ENCODE data around the gene TTC13. TPM values are rescaled to one million over a fixed set of nuclear protein-coding genes. Genes with fewer than 3 reads are reported as not detected.

Gene TTC13
- polyA plus RNA-seq, 1 of the 3 experiments (the other 2 are of a cell fraction): 5.5 TPM

DNA sequence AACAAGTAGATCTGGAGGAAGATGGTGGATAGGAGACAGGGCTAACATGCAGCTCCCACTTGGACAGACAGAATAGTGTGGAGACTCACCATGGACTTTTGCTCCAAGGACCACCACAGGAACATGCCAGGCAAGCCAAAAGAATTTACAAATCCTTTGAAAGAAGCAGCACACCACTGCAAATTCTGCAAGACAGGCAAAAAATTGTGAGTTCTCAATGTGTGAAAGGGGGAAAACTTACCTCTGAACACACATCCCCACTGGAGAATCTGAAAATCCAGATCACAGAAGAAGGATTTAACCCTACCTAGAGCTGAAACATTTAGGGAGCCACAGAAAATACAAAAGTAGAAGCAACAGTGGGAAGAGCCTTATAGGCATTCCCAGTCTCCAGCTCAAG is 23.2 kb upstream of the TTC13 start:
- Histone ChIP-seq H3K9me3 (peaks cover 2% of the 10 kb centered on the region; the same call in 1 of the 2 replicates), H4K20me1 (ENCODE audit: insufficient read depth) (no peaks in the 10 kb centered on the region), H3F3A (replicated peaks; ENCODE audit: insufficient read depth) (no peaks in the 10 kb centered on the region), H3K4me3 (ENCODE audit: low read depth in 2 of 2, low read length in 1 of 2) (no peak overlapping the region), H3K9me2 (no peaks in the 10 kb centered on the region; the same call in 1 of the 2 replicates), H3K36me3 (replicated peaks in 1 of 2; ENCODE audit: control insufficient read depth in 1 of 2, insufficient read depth in 2 of 2, low read length in 1 of 2) (peaks cover 30 to 45% of the 10 kb centered on the region in 2 experiments), H3K9ac (no peak overlapping the region), H2AFZ (ENCODE audit: low read depth) (no peak overlapping the region), H3K4me2 (no peak overlapping the region), H3K79me2 (ENCODE audit: insufficient read depth) (no peaks in the 10 kb centered on the region), H3K27me3 (ENCODE audit: insufficient read depth) (no peaks in the 10 kb centered on the region), H3K4me1 (ENCODE audit: control insufficient read depth in 1 of 2, insufficient read depth in 2 of 2, low read depth in 1 of 2, low read length in 1 of 2) (no peaks in the 10 kb centered on the region), H3K27ac (ENCODE audit: low read depth in 2 of 2, low read length in 1 of 2) (no peak overlapping the region)
- ChIA-PET POLR2A (no interaction called here), CTCF (no interaction called here)
- DNase-seq: no peak
- no peak for TF ChIP-seq YY1 (IDR thresholded peaks at IDR 0.05; ENCODE audit: low read depth)
- no peak for TF ChIP-seq EZH2phosphoT487 (IDR thresholded peaks at IDR 0.05; ENCODE audit: borderline replicate concordance, low read depth)
- TF ChIP-seq TCF12 (IDR thresholded peaks at IDR 0.05): no peak
- TF ChIP-seq, protein P1, sequence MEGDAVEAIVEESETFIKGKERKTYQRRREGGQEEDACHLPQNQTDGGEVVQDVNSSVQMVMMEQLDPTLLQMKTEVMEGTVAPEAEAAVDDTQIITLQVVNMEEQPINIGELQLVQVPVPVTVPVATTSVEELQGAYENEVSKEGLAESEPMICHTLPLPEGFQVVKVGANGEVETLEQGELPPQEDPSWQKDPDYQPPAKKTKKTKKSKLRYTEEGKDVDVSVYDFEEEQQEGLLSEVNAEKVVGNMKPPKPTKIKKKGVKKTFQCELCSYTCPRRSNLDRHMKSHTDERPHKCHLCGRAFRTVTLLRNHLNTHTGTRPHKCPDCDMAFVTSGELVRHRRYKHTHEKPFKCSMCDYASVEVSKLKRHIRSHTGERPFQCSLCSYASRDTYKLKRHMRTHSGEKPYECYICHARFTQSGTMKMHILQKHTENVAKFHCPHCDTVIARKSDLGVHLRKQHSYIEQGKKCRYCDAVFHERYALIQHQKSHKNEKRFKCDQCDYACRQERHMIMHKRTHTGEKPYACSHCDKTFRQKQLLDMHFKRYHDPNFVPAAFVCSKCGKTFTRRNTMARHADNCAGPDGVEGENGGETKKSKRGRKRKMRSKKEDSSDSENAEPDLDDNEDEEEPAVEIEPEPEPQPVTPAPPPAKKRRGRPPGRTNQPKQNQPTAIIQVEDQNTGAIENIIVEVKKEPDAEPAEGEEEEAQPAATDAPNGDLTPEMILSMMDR (IDR thresholded peaks at IDR 0.05): no peak
- no peak for TF ChIP-seq EP300 (IDR thresholded peaks at IDR 0.05; ENCODE audit: borderline replicate concordance in 1 of 2, low read depth in 1 of 2, low read length in 1 of 2)
- TF ChIP-seq, protein P2, sequence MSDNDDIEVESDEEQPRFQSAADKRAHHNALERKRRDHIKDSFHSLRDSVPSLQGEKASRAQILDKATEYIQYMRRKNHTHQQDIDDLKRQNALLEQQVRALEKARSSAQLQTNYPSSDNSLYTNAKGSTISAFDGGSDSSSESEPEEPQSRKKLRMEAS (IDR thresholded peaks at IDR 0.05; ENCODE audit: low read depth): no peak
- TF ChIP-seq GATA2 (CRISPR knock-in tag; IDR thresholded peaks at IDR 0.05): no peak
- no peak for TF ChIP-seq SIN3A (IDR thresholded peaks at IDR 0.05; ENCODE audit: borderline replicate concordance, low read depth, low read length)
- no peak for TF ChIP-seq GABPA (IDR thresholded peaks at IDR 0.05; ENCODE audit: low read depth)
- no peak for TF ChIP-seq FOXM1 (IDR thresholded peaks at IDR 0.05; ENCODE audit: low read depth)
- TF ChIP-seq MEF2A (IDR thresholded peaks at IDR 0.05; ENCODE audit: borderline replicate concordance, low read depth): no peak
- TF ChIP-seq, protein P3, sequence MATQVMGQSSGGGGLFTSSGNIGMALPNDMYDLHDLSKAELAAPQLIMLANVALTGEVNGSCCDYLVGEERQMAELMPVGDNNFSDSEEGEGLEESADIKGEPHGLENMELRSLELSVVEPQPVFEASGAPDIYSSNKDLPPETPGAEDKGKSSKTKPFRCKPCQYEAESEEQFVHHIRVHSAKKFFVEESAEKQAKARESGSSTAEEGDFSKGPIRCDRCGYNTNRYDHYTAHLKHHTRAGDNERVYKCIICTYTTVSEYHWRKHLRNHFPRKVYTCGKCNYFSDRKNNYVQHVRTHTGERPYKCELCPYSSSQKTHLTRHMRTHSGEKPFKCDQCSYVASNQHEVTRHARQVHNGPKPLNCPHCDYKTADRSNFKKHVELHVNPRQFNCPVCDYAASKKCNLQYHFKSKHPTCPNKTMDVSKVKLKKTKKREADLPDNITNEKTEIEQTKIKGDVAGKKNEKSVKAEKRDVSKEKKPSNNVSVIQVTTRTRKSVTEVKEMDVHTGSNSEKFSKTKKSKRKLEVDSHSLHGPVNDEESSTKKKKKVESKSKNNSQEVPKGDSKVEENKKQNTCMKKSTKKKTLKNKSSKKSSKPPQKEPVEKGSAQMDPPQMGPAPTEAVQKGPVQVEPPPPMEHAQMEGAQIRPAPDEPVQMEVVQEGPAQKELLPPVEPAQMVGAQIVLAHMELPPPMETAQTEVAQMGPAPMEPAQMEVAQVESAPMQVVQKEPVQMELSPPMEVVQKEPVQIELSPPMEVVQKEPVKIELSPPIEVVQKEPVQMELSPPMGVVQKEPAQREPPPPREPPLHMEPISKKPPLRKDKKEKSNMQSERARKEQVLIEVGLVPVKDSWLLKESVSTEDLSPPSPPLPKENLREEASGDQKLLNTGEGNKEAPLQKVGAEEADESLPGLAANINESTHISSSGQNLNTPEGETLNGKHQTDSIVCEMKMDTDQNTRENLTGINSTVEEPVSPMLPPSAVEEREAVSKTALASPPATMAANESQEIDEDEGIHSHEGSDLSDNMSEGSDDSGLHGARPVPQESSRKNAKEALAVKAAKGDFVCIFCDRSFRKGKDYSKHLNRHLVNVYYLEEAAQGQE (IDR thresholded peaks at IDR 0.05; ENCODE audit: low read depth, low read length): no peak
- no peak for TF ChIP-seq RAD21 (IDR thresholded peaks at IDR 0.05; ENCODE audit: low read length)
- no peak for TF ChIP-seq POLR2AphosphoS5 (IDR thresholded peaks at IDR 0.05; ENCODE audit: low read depth, low read length)
- no peak for TF ChIP-seq SMC3 (IDR thresholded peaks at IDR 0.05; ENCODE audit: low read depth, low read length)
- TF ChIP-seq, protein P4, sequence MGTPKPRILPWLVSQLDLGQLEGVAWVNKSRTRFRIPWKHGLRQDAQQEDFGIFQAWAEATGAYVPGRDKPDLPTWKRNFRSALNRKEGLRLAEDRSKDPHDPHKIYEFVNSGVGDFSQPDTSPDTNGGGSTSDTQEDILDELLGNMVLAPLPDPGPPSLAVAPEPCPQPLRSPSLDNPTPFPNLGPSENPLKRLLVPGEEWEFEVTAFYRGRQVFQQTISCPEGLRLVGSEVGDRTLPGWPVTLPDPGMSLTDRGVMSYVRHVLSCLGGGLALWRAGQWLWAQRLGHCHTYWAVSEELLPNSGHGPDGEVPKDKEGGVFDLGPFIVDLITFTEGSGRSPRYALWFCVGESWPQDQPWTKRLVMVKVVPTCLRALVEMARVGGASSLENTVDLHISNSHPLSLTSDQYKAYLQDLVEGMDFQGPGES (IDR thresholded peaks at IDR 0.05; ENCODE audit: low read depth, low read length): no peak
- TF ChIP-seq, protein P5, sequence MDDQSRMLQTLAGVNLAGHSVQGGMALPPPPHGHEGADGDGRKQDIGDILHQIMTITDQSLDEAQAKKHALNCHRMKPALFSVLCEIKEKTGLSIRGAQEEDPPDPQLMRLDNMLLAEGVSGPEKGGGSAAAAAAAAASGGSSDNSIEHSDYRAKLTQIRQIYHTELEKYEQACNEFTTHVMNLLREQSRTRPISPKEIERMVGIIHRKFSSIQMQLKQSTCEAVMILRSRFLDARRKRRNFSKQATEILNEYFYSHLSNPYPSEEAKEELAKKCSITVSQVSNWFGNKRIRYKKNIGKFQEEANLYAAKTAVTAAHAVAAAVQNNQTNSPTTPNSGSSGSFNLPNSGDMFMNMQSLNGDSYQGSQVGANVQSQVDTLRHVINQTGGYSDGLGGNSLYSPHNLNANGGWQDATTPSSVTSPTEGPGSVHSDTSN (IDR thresholded peaks at IDR 0.05): no peak
- TF ChIP-seq, protein P6, sequence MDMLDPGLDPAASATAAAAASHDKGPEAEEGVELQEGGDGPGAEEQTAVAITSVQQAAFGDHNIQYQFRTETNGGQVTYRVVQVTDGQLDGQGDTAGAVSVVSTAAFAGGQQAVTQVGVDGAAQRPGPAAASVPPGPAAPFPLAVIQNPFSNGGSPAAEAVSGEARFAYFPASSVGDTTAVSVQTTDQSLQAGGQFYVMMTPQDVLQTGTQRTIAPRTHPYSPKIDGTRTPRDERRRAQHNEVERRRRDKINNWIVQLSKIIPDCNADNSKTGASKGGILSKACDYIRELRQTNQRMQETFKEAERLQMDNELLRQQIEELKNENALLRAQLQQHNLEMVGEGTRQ (IDR thresholded peaks at IDR 0.05; ENCODE audit: borderline replicate concordance, low read depth, low read length): no peak
- TF ChIP-seq FOSL2 (IDR thresholded peaks at IDR 0.05; ENCODE audit: borderline replicate concordance, low read depth): no peak

All from SK-N-SH (cell line).